ENCODE measurements around the gene ZSCAN21.

- no peak for TF ChIP-seq CTCF (IDR thresholded peaks at IDR 0.05)
- TF ChIP-seq POLR2A (IDR thresholded peaks at IDR 0.05): no peak
Measured at GRCh38 chr7:100099452-100099851, 49.9 kb downstream of the ZSCAN21 start.

All from body of pancreas (tissue), 4 donors.